SK-N-SH treated with all-trans-retinoic acid at 6 μM for 48 hours (cell line): ENCODE data around the gene CASTOR1.

Experiments
- ATAC-seq: fragments of 200-7000 bp; cut with Tn5 transposase; 3 replicates; pipeline ENCODE4 v1.9.1; 2020; ENCODE audit warnings: mild to moderate bottlenecking, moderate library complexity
- ARNTL ChIP-seq: fragments of 450-650 bp; formaldehyde crosslinking; IDR thresholded peaks from 2 replicates; pipeline ENCODE4 v1.5.0; 2020; ENCODE audit warnings: low read depth, mild to moderate bottlenecking, moderate library complexity, borderline replicate concordance
- BACH2 ChIP-seq: fragments of 250-450 bp; sonication (Bioruptor Pico); IDR thresholded peaks from 2 replicates; pipeline ENCODE4 v1.9.0; 2021; ENCODE audit warnings: mild to moderate bottlenecking, borderline replicate concordance
- CSDC2 ChIP-seq: fragments of 250-450 bp; sonication (Bioruptor Pico); IDR thresholded peaks from 2 replicates; pipeline ENCODE4 v1.5.0; 2020; ENCODE audit warnings: mild to moderate bottlenecking, moderate library complexity
- ESRRG ChIP-seq: fragments of 250-450 bp; sonication (Bioruptor Pico); IDR thresholded peaks from 2 replicates; pipeline ENCODE4 v1.6.1; 2021; ENCODE audit warnings: mild to moderate bottlenecking
- GLIS3 ChIP-seq: fragments of 250-450 bp; sonication (Bioruptor Pico); IDR thresholded peaks from 2 replicates; pipeline ENCODE4 v1.5.0; 2020; ENCODE audit warnings: mild to moderate bottlenecking, moderate library complexity
- ISL1 ChIP-seq: fragments of 250-450 bp; sonication (Bioruptor Pico); IDR thresholded peaks from 2 replicates; pipeline ENCODE4 v2.1.2; 2022; ENCODE audit warnings: mild to moderate bottlenecking, moderate library complexity
- OSR1 ChIP-seq: fragments of 250-450 bp; sonication (Bioruptor Pico); IDR thresholded peaks from 2 replicates; pipeline ENCODE4 v1.8.0; 2022; ENCODE audit warnings: moderate library complexity, mild to moderate bottlenecking, inconsistent platforms
- PPARA ChIP-seq: fragments of 250-450 bp; sonication (Bioruptor Pico); IDR thresholded peaks from 2 replicates; pipeline ENCODE4 v1.5.0; 2020; ENCODE audit warnings: mild to moderate bottlenecking, borderline replicate concordance
- RARB ChIP-seq: fragments of 250-450 bp; sonication (Bioruptor Pico); IDR thresholded peaks from 2 replicates; pipeline ENCODE4 v1.8.0; 2021; ENCODE audit warnings: mild to moderate bottlenecking, moderate library complexity
- SNAI2 ChIP-seq: fragments of 250-450 bp; sonication (Bioruptor Pico); IDR thresholded peaks from 2 replicates; pipeline ENCODE4 v1.5.0; 2020; ENCODE audit warnings: mild to moderate bottlenecking, moderate library complexity
- TOX ChIP-seq: fragments of 250-450 bp; sonication (Bioruptor Pico); IDR thresholded peaks from 2 replicates; pipeline ENCODE4 v1.8.0; 2021; ENCODE audit warnings: mild to moderate bottlenecking, moderate library complexity, borderline replicate concordance
- ZC3H10 ChIP-seq: fragments of 250-450 bp; sonication (Bioruptor Pico); IDR thresholded peaks from 2 replicates; pipeline ENCODE4 v1.5.1; 2021; ENCODE audit warnings: mild to moderate bottlenecking, moderate library complexity
- ZFP3 ChIP-seq: fragments of 250-450 bp; sonication (Bioruptor Pico); IDR thresholded peaks from 2 replicates; pipeline ENCODE4 v1.5.0; 2020; ENCODE audit warnings: mild to moderate bottlenecking, moderate library complexity
- ZFP30 ChIP-seq: fragments of 450-650 bp; formaldehyde crosslinking; IDR thresholded peaks from 2 replicates; pipeline ENCODE4 v1.5.0; 2022; ENCODE audit warnings: mild to moderate bottlenecking, moderate library complexity
- ZNF565 ChIP-seq: fragments of 450-650 bp; formaldehyde crosslinking; conservative IDR thresholded peaks from 2 replicates; pipeline ENCODE4 v1.5.0; 2020; ENCODE audit warnings: low read depth, mild to moderate bottlenecking, moderate library complexity
- ZNF70 ChIP-seq: fragments of 450-650 bp; formaldehyde crosslinking; IDR thresholded peaks from 2 replicates; pipeline ENCODE4 v1.5.0; 2020; ENCODE audit warnings: mild to moderate bottlenecking, moderate library complexity
- ZNF8 ChIP-seq: fragments of 450-650 bp; formaldehyde crosslinking; IDR thresholded peaks from 2 replicates; pipeline ENCODE4 v1.5.0; 2020; ENCODE audit warnings: mild to moderate bottlenecking, moderate library complexity
- TF ChIP-seq, protein P1 (sequence below): fragments of 250-450 bp; sonication (Bioruptor Pico); IDR thresholded peaks from 2 replicates; pipeline ENCODE4 v1.5.0; 2020; ENCODE audit warnings: mild to moderate bottlenecking, moderate library complexity
- TF ChIP-seq, protein P2 (sequence below): fragments of 250-450 bp; sonication (Bioruptor Pico); IDR thresholded peaks from 2 replicates; pipeline ENCODE4 v1.8.0; 2020; ENCODE audit warnings: mild to moderate bottlenecking, moderate library complexity, borderline replicate concordance
- TF ChIP-seq, protein P3 (sequence below): fragments of 250-450 bp; sonication (Bioruptor Pico); IDR thresholded peaks from 2 replicates; pipeline ENCODE4 v1.8.0; 2021; ENCODE audit warnings: low read depth, mild to moderate bottlenecking, moderate library complexity, borderline replicate concordance
- TF ChIP-seq, protein P4 (sequence below): fragments of 250-450 bp; sonication (Bioruptor Pico); IDR thresholded peaks from 2 replicates; pipeline ENCODE4 v1.5.1; 2020; ENCODE audit warnings: low read depth, mild to moderate bottlenecking, moderate library complexity
- TF ChIP-seq, protein P5 (sequence below): fragments of 250-450 bp; sonication (Bioruptor Pico); IDR thresholded peaks from 2 replicates; pipeline ENCODE4 v1.5.1; 2021; ENCODE audit warnings: mild to moderate bottlenecking, moderate library complexity

Gene CASTOR1

DNA sequence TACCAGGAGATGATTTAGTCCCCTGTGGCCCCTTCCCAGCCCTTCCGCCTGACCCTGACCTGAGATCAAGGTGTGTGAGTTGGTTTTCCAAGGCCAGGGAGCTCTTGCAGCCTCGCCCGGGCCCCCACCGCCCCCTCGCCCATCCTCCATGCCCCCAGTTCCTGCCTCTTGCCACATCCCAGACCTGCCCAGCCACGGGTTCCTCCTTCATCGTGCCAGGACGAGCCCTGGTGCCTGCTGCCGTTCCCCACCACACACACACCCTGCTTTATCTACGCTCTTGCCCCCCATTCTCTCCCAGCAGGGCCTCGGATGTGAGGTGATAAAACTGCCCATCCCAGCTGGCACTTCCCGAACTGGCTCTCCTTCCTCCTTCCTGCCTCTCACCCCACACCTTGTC is 41.3 kb downstream of the CASTOR1 start:
- ATAC-seq = no peak
- TF ChIP-seq, protein P1, sequence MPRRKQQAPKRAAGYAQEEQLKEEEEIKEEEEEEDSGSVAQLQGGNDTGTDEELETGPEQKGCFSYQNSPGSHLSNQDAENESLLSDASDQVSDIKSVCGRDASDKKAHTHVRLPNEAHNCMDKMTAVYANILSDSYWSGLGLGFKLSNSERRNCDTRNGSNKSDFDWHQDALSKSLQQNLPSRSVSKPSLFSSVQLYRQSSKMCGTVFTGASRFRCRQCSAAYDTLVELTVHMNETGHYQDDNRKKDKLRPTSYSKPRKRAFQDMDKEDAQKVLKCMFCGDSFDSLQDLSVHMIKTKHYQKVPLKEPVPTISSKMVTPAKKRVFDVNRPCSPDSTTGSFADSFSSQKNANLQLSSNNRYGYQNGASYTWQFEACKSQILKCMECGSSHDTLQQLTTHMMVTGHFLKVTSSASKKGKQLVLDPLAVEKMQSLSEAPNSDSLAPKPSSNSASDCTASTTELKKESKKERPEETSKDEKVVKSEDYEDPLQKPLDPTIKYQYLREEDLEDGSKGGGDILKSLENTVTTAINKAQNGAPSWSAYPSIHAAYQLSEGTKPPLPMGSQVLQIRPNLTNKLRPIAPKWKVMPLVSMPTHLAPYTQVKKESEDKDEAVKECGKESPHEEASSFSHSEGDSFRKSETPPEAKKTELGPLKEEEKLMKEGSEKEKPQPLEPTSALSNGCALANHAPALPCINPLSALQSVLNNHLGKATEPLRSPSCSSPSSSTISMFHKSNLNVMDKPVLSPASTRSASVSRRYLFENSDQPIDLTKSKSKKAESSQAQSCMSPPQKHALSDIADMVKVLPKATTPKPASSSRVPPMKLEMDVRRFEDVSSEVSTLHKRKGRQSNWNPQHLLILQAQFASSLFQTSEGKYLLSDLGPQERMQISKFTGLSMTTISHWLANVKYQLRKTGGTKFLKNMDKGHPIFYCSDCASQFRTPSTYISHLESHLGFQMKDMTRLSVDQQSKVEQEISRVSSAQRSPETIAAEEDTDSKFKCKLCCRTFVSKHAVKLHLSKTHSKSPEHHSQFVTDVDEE (CRISPR knock-in tag) = no peak
- TF ChIP-seq ZNF8 (no peak), BACH2 (no peak), ESRRG (CRISPR knock-in tag) (no peak), ISL1 (no peak), GLIS3 (no peak), SNAI2 (CRISPR knock-in tag) (no peak), TOX (no peak), ZFP3 (CRISPR knock-in tag) (no peak), RARB (CRISPR knock-in tag) (no peak)

DNA sequence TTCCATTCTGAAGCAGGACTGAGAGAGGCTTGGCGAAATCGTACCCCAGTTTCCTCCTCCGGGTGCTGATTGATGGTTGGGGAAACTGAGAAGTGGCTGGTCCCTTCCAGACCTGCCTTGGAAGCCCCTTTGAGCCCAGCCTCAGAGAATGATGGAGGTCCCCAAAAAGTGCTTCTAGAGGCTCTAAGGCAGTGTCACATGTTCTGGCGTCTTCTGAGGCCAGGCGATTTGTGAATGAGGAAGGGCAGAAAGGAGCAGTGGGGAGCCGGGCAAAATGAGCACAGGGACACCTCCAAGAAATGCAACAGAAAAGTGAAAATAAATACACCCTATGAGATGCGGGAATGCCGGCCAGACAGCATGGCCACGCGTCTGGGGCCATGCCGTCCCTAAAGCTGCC is 41.7 kb downstream of the CASTOR1 start:
- TF ChIP-seq ZNF565 (CRISPR knock-in tag) (no peak), ISL1 (no peak), ZC3H10 (CRISPR knock-in tag) (no peak), TOX (no peak), SNAI2 (CRISPR knock-in tag) (no peak), ESRRG (CRISPR knock-in tag) (no peak), CSDC2 (CRISPR knock-in tag) (no peak), ZNF70 (no peak), GLIS3 (no peak)
- TF ChIP-seq, protein P2, sequence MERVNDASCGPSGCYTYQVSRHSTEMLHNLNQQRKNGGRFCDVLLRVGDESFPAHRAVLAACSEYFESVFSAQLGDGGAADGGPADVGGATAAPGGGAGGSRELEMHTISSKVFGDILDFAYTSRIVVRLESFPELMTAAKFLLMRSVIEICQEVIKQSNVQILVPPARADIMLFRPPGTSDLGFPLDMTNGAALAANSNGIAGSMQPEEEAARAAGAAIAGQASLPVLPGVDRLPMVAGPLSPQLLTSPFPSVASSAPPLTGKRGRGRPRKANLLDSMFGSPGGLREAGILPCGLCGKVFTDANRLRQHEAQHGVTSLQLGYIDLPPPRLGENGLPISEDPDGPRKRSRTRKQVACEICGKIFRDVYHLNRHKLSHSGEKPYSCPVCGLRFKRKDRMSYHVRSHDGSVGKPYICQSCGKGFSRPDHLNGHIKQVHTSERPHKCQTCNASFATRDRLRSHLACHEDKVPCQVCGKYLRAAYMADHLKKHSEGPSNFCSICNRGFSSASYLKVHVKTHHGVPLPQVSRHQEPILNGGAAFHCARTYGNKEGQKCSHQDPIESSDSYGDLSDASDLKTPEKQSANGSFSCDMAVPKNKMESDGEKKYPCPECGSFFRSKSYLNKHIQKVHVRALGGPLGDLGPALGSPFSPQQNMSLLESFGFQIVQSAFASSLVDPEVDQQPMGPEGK (CRISPR knock-in tag) = no peak
- TF ChIP-seq, protein P3, sequence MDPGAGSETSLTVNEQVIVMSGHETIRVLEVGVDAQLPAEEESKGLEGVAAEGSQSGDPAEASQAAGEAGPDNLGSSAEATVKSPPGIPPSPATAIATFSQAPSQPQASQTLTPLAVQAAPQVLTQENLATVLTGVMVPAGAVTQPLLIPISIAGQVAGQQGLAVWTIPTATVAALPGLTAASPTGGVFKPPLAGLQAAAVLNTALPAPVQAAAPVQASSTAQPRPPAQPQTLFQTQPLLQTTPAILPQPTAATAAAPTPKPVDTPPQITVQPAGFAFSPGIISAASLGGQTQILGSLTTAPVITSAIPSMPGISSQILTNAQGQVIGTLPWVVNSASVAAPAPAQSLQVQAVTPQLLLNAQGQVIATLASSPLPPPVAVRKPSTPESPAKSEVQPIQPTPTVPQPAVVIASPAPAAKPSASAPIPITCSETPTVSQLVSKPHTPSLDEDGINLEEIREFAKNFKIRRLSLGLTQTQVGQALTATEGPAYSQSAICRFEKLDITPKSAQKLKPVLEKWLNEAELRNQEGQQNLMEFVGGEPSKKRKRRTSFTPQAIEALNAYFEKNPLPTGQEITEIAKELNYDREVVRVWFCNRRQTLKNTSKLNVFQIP (CRISPR knock-in tag) = no peak
- TF ChIP-seq, protein P4, sequence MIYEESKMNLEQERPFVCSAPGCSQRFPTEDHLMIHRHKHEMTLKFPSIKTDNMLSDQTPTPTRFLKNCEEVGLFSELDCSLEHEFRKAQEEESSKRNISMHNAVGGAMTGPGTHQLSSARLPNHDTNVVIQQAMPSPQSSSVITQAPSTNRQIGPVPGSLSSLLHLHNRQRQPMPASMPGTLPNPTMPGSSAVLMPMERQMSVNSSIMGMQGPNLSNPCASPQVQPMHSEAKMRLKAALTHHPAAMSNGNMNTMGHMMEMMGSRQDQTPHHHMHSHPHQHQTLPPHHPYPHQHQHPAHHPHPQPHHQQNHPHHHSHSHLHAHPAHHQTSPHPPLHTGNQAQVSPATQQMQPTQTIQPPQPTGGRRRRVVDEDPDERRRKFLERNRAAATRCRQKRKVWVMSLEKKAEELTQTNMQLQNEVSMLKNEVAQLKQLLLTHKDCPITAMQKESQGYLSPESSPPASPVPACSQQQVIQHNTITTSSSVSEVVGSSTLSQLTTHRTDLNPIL (CRISPR knock-in tag) = no peak
- no peak for ATAC-seq

DNA sequence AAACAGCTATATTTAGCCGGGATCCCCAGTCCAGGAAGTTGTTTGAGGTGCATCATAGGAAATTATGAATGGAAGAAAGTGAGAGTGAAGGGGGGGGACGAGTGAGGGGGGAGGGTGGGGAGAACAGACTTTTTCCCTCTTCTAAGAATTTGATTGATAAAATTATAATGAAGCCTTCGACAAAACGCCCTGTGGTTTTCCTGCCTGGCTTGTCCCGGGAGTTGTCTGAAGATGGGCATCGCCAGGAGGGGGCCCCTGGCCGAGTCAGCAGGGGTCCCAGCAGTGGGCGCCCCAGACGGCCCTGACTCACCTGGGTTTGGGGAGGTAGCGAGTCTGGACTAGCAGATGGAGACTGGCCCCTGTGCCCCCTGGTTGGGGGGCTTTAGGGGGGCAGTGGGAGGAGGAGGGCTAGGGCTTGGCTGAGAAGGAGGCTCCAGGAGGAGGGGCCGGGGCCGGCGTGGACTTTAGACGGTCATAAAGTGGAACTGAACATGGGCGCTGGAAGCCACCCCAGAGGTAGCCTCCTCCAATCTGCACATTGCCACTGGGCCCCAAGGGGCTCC is 42.4 kb downstream of the CASTOR1 start:
- ATAC-seq = no peak; the same call in 2 of the 3 replicates
- TF ChIP-seq TOX (no peak), PPARA (CRISPR knock-in tag) (no peak), ZNF70 (no peak), ISL1 (no peak), ZFP30 (no peak), ESRRG (CRISPR knock-in tag) (no peak), CSDC2 (CRISPR knock-in tag) (no peak), ZNF565 (CRISPR knock-in tag) (no peak), OSR1 (CRISPR knock-in tag) (no peak), ZNF8 (no peak), SNAI2 (CRISPR knock-in tag) (no peak), ZFP3 (CRISPR knock-in tag) (no peak), GLIS3 (no peak), ARNTL (CRISPR knock-in tag) (no peak)
- TF ChIP-seq, protein P2 (CRISPR knock-in tag) = no peak
- TF ChIP-seq, protein P1 (CRISPR knock-in tag) = no peak
- TF ChIP-seq, protein P5, sequence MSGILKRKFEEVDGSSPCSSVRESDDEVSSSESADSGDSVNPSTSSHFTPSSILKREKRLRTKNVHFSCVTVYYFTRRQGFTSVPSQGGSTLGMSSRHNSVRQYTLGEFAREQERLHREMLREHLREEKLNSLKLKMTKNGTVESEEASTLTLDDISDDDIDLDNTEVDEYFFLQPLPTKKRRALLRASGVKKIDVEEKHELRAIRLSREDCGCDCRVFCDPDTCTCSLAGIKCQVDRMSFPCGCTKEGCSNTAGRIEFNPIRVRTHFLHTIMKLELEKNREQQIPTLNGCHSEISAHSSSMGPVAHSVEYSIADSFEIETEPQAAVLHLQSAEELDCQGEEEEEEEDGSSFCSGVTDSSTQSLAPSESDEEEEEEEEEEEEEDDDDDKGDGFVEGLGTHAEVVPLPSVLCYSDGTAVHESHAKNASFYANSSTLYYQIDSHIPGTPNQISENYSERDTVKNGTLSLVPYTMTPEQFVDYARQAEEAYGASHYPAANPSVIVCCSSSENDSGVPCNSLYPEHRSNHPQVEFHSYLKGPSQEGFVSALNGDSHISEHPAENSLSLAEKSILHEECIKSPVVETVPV (CRISPR knock-in tag) = no peak
